Fibroblast of mammary gland (primary cell): ENCODE measurements around the gene ITPR3.

ENCODE experiments used
- DNase-seq: peaks from one replicate; pipeline ENCODE4 v3.0.0-alpha.2; 2010; ENCODE audit warnings: low read depth
- H3K4me3 ChIP-seq: 2 replicates; pipeline ENCODE4 v1.5.1; 2011; ENCODE audit warnings: low read depth, mild to moderate bottlenecking, low read length, moderate library complexity; ENCODE audit not compliant: control insufficient read depth
- TF ChIP-seq, protein P1 (sequence below): conservative IDR thresholded peaks from 2 replicates; pipeline ENCODE4 v1.5.1; 2011; ENCODE audit warnings: low read depth, low read length, inconsistent platforms; ENCODE audit not compliant: control insufficient read depth, insufficient read depth

ITPR3 gene

DNA sequence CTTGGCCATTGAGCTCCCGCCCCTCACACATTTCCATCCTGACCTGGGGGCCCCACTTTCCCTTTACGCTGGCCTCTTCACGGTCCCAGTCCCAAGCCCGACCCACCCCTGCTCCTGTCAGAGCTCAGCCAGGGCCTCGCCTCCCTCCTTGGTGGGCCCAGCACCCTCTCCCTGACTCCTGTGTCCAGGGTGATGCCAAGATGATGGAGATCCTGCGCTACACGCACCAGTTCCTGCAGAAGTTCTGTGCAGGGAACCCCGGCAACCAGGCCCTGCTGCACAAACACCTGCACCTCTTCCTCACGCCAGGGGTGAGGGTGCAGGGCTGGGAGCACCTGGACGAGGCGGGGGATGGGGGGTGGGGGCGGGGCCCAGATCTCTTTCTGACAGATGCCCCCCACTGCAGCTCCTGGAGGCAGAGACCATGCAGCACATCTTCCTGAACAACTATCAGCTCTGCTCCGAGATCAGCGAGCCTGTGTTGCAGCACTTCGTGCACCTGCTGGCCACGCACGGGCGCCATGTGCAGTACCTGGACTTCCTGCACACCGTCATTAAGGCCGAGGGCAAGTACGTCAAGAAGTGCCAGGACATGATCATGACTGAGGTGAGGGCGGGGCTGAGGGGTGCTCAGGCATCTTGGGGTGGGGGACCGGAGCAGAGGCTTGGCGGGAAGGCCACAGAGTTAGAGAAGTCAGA, 57.3 kb downstream of the ITPR3 start:
- TF ChIP-seq, protein P1, sequence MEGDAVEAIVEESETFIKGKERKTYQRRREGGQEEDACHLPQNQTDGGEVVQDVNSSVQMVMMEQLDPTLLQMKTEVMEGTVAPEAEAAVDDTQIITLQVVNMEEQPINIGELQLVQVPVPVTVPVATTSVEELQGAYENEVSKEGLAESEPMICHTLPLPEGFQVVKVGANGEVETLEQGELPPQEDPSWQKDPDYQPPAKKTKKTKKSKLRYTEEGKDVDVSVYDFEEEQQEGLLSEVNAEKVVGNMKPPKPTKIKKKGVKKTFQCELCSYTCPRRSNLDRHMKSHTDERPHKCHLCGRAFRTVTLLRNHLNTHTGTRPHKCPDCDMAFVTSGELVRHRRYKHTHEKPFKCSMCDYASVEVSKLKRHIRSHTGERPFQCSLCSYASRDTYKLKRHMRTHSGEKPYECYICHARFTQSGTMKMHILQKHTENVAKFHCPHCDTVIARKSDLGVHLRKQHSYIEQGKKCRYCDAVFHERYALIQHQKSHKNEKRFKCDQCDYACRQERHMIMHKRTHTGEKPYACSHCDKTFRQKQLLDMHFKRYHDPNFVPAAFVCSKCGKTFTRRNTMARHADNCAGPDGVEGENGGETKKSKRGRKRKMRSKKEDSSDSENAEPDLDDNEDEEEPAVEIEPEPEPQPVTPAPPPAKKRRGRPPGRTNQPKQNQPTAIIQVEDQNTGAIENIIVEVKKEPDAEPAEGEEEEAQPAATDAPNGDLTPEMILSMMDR: no peak
- DNase-seq: no peak
- H3K4me3 ChIP-seq: no peak overlapping the region

DNA sequence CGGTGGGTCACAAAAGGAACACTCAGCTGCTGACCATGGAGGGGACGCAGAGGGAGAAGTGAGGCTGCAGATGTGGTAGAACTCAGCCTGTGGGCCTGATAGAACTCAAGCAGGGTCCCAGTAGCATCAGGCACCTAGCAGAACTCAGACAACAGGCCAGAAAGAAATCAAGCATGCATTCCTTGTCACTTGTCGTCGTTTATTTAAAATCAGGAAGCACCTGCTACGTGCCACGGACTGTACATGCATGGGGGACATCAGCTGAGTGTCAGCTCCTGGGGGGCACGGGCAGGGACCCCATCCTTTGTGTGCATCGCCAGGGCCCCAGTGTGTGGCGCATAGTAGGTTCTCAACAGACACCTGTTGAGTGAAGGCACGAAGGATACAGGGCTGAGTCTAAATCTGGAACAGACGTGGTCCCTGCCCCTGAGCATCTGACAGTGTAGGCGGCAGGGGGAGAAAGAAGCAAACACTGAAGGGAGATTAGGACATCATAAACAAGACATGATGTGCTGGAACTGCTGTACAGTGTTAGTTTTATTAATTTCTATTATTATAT, 57.9 kb downstream of the ITPR3 start:
- TF ChIP-seq, protein P1: no peak
- no peak overlapping the region for H3K4me3 ChIP-seq
- DNase-seq: no peak

DNA sequence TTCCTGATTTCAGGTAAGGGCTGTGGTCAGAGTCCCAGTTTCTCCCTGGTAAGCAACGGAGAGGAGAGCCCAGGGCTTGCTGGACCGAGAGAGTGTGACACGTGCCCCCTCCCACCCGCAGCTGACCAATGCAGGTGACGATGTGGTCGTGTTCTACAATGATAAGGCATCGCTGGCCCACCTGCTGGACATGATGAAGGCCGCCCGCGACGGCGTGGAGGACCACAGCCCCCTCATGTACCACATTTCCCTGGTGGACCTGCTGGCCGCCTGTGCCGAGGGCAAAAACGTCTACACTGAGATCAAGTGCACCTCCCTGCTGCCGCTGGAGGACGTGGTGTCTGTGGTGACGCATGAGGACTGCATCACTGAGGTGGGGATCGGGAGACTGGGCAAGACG, 58.6 kb downstream of the ITPR3 start:
- no peak overlapping the region for H3K4me3 ChIP-seq
- no peak for DNase-seq
- TF ChIP-seq, protein P1: no peak

DNA sequence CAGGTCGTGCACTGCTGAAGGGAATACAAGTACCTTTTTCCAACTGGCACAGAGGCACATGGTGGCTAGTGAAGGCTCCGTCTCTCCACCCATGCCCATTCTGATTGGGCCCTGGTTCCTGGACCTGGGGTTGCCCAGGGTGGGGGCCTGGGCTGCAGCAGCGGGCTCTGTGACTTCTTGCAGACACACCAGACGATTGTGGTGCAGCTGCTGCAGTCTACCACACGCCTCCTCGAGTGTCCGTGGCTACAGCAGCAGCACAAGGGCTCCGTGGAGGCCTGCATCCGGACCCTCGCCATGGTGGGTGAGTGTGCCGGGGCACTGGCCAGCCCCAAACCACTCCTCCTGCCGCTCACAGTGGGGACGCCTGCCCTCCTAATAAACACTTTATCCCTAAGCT, 61.2 kb downstream of the ITPR3 start:
- TF ChIP-seq, protein P1: no peak
- no peak for DNase-seq
- H3K4me3 ChIP-seq: no peak overlapping the region

DNA sequence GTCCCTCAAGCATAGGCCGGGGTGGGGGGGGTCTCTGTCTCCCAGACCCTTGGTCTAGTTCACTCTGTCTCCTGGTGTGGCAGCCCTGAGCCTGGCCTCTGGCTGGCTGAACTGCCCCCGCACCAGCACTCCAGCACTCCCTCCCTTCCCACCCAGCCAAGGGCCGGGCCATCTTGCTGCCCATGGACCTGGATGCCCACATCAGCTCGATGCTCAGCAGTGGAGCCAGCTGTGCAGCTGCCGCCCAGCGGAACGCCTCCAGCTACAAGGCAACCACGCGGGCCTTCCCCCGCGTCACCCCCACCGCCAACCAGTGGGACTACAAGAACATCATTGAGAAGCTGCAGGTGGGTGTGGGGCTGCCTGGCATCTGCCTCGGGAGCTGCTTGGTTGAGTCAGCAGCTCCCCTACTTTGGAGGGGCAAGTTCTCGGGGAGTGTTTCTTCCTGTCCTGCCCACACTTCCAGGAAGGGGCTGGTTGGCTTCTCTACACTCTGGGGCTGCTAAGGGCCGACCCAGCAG, 62.0 kb downstream of the ITPR3 start:
- TF ChIP-seq, protein P1: no peak
- H3K4me3 ChIP-seq: no peak overlapping the region
- no peak for DNase-seq

DNA sequence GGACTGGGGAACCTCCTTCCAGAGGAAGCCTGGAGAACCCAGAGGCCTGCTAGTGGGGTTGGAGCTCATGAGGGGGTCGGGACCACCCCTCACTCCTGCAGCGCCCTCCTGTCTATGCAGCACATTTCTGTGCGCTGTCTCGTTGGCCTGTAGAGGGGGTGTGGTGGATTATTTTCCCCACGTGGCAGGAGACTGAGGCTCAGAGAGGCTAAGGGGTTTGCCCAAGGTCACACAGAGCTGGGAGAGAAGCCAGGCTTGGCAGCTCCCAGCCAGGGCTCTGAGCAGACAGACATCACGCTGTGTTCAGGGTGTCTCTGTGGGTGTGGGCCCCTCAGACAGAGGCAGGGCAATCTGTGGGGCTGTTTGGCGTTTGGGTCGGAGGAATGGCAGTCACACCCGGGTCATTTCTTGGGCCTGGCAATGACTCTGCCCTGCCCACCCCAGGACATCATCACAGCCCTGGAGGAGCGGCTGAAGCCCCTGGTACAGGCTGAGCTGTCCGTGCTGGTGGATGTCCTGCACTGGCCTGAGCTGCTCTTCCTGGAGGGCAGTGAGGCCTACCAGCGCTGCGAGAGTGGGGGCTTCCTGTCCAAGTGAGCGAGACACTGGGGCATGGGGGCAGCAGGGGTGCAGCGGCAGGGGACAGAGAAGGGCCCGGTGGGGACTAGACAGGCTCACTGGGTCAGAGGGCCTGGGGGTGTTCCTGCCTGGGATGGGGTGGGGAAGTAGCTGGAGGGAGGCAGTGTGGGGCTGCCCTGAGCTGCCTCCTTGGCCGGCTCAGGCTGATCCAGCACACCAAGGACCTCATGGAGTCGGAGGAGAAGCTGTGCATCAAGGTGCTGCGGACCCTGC, 62.7 kb downstream of the ITPR3 start:
- DNase-seq: no peak
- H3K4me3 ChIP-seq: no peak overlapping the region
- TF ChIP-seq, protein P1: no peak
